Measurements from ENCODE around the gene ECSIT.

DNA sequence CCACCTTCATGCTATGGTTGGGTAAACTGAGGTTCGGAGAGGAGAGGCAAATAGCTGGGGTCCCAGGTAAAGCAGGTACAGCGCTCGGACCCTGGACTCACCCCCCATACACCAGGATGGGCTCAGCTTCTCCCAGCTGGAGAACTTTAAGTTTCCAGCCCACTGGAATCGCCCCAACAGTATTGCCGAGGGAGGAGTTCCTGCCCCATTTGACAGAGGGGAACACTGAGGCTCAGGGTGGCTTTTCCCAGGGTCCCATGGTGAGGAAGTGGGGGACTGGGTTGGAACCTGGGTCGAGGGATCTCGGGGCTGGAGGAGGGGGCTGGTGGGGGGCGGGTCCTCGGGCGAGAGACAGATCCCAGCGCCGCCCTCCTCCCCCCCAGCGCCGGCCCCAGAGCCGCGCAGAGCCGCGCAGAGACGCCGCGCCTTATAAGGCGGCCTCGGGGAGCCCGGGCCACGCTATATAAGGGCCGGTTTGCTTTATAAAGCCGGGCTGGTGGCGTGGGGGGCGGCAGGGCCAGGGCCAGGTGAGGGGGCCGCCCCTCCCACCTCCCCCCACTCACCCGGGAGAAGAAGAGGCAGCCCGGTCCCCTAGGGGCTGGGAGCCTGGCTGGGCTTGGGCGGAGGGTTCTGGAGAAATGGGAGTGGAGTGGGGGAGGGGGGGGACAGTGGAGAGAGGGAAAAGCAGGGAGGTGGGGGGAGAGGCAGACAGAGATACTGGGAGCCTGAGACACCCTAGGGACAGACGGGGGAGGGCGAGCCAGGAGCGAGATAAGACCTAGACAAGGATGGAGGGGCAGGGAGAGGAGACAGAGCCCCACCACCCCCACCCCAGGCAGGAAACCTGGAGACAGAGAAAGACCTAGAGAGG, 10.8 kb upstream of the ECSIT start:
- TF ChIP-seq SIN3A (IDR thresholded peaks at IDR 0.05; ENCODE audit: borderline replicate concordance, insufficient read depth, low read length) (no peak), TAF1 (IDR thresholded peaks at IDR 0.05; ENCODE audit: borderline replicate concordance, insufficient read depth, low read length) (no peak)

All from PFSK-1 (cell line).